Activated CD8-positive, alpha-beta memory T cell treated with anti-CD3 and anti-CD28 coated beads, Interleukin-2, amount 10 ng/mL, durations not matched to agents 7 days and 5 days (primary cell): ENCODE measurements around the gene SMIM8. TPM values are rescaled to one million over a fixed set of nuclear protein-coding genes. Genes with fewer than 3 reads are reported as not detected.

Experiments used
- ATAC-seq: fragments of 150-1000 bp; cut with Tn5 transposase; one replicate; pipeline ENCODE4 v1.10.0; 2021; ENCODE audit warnings: moderate library complexity
- CTCF ChIA-PET: fragments of 350-600 bp; sonication (Branson Sonifier 250); formaldehyde crosslinking; loops from one replicate; lab custom pipeline; 2021; ENCODE audit warnings: antibody characterized with exemption; lab: Charles Lee
- DNase-seq: peaks from one replicate; pipeline ENCODE4 v3.0.0-alpha.2; 2020
- H3K27ac Mint-ChIP-seq: one replicate; pipeline ENCODE4 v1.8.0; 2021; ENCODE audit warnings: mild to moderate bottlenecking, mixed read lengths
- H3K27me3 Mint-ChIP-seq: one replicate; pipeline ENCODE4 v1.8.0; 2021; ENCODE audit warnings: mixed read lengths
- H3K36me3 Mint-ChIP-seq: one replicate; pipeline ENCODE4 v1.8.0; 2021; ENCODE audit warnings: mild to moderate bottlenecking, mixed read lengths
- H3K4me1 Mint-ChIP-seq: one replicate; pipeline ENCODE4 v1.8.0; 2021; ENCODE audit warnings: mixed read lengths
- H3K4me3 Mint-ChIP-seq: one replicate; pipeline ENCODE4 v1.8.0; 2021; ENCODE audit warnings: mild to moderate bottlenecking, moderate library complexity, mixed read lengths
- H3K9me3 Mint-ChIP-seq: one replicate; pipeline ENCODE4 v1.8.0; 2022; ENCODE audit warnings: low read depth, mixed read lengths
- total RNA-seq, 2 experiments: library from RNA; stranded (reverse); gene quantifications; one replicate each; pipeline ENCODE4 v1.2.3, GENCODE V29; 2021

SMIM8 gene
- total RNA-seq, 2 experiments from 2014 or later, result 7.7 to 8.1 TPM

- H3K4me3 Mint-ChIP-seq, result no peak overlapping the region
- no peak overlapping the region for H3K27ac Mint-ChIP-seq
- peaks cover 1% of the 10 kb centered on the region for H3K36me3 Mint-ChIP-seq
- CTCF ChIA-PET, result no interaction called here
- ATAC-seq (no peak), DNase-seq (no peak)
- H3K4me1 Mint-ChIP-seq, result peaks cover 14% of the 10 kb centered on the region
- H3K9me3 Mint-ChIP-seq, result no peaks in the 10 kb centered on the region
- H3K27me3 Mint-ChIP-seq, result no peaks in the 10 kb centered on the region
These were observed 54.3 kb downstream of the SMIM8 start for GRCh38 chr6:87376643-87377042.

- Mint-ChIP-seq H3K9me3 (no peaks in the 10 kb centered on the region), H3K27me3 (no peaks in the 10 kb centered on the region), H3K4me1 (peaks cover 14% of the 10 kb centered on the region), H3K36me3 (peaks cover 1% of the 10 kb centered on the region), H3K27ac (peak overlapping the region; percentile 52), H3K4me3 (no peak overlapping the region)
- CTCF ChIA-PET, result no interaction called here
- DNase-seq (no peak), ATAC-seq (no peak)
These were observed 56.6 kb downstream of the SMIM8 start for GRCh38 chr6:87378947-87379346.

DNA sequence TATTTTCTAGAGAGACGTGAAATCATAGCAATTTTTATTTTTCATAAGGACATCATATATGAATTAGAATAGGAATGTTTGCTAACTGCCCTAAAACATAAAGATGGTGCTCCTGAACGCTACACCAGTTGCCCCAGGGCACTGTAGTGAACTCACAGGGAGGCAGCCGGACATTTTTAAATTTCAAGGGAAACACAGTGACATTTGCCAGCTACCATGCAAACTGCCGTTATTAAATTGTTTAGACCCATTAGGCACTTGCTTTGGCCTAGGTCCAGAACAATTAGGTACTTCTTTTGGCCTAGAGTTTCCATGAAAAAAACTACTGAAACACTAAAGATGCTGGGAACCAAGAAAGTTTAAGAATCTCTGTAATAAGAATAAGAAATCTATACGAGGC is 60.5 kb downstream of the SMIM8 start:
- H3K27me3 Mint-ChIP-seq, result no peaks in the 10 kb centered on the region
- H3K4me1 Mint-ChIP-seq, result peaks cover 6% of the 10 kb centered on the region
- no peak overlapping the region for H3K4me3 Mint-ChIP-seq
- CTCF ChIA-PET, result interaction anchor here (1.4 kb wide), 1 partner anchor 10 kb away, joined by 4 read pairs; no protein-coding TSS in a partner anchor
- H3K27ac Mint-ChIP-seq, result no peak overlapping the region
- ATAC-seq, result no peak
- H3K9me3 Mint-ChIP-seq, result no peaks in the 10 kb centered on the region
- no peak for DNase-seq
- no peaks in the 10 kb centered on the region for H3K36me3 Mint-ChIP-seq

- Mint-ChIP-seq H3K4me1 (peaks cover 2% of the 10 kb centered on the region), H3K36me3 (no peaks in the 10 kb centered on the region)
- CTCF ChIA-PET, result no interaction called here
These were observed 61.6 kb downstream of the SMIM8 start for GRCh38 chr6:87384038-87384437.

DNA sequence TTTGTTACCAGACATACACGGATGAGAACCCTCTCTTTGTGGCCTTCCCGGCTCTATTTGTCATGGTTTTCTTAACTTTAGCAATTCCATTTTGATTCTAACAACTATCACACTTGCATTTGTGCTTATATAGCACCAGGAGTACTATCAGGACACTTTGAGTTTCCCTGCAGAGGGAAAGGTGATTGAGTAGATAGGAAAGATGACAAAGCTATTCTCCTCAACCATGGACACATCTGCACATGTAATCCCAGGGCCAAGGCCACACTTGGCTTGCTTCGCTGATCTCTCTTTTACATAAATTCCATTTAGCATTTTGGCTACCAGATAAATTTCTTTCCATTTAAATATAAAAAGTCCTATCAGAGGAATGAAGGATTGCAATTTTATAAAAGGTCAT is 62.1 kb downstream of the SMIM8 start:
- CTCF ChIA-PET, result no interaction called here
- ATAC-seq (no peak), DNase-seq (no peak)
- Mint-ChIP-seq H3K4me3 (no peak overlapping the region), H3K36me3 (no peaks in the 10 kb centered on the region), H3K27me3 (no peaks in the 10 kb centered on the region), H3K9me3 (no peaks in the 10 kb centered on the region), H3K27ac (no peak overlapping the region), H3K4me1 (no peaks in the 10 kb centered on the region)

More at GRCh38 chr6:87384038-87384437, 61.6 kb downstream of the SMIM8 start:
- Mint-ChIP-seq H3K4me3 (no peak overlapping the region), H3K9me3 (no peaks in the 10 kb centered on the region), H3K27me3 (no peaks in the 10 kb centered on the region), H3K27ac (no peak overlapping the region)
- no peak for DNase-seq
- ATAC-seq, result no peak

- ATAC-seq (no peak), DNase-seq (no peak)
- CTCF ChIA-PET, result no interaction called here
- H3K4me1 Mint-ChIP-seq, result peaks cover 2% of the 10 kb centered on the region
- H3K4me3 Mint-ChIP-seq, result no peak overlapping the region
- no peaks in the 10 kb centered on the region for H3K9me3 Mint-ChIP-seq
- no peaks in the 10 kb centered on the region for H3K36me3 Mint-ChIP-seq
- H3K27me3 Mint-ChIP-seq, result no peaks in the 10 kb centered on the region
- H3K27ac Mint-ChIP-seq, result no peak overlapping the region
These were observed 68.9 kb downstream of the SMIM8 start for GRCh38 chr6:87391334-87391733.

Other genes starting within 250 kb of the SMIM8 start
- gene CGA, start 227.5 kb upstream of the SMIM8 start, total RNA-seq, result not detected
- gene ZNF292, start 167.0 kb upstream of the SMIM8 start, total RNA-seq, result 10 to 100 TPM; 47.9 to 58.5 TPM
- gene GJB7, start 6.7 kb downstream of the SMIM8 start, total RNA-seq, result not detected
- 1 to 10 TPM; 1.7 to 1.8 TPM for gene C6orf163, start 22.2 kb downstream of the SMIM8 start, total RNA-seq
- gene CFAP206, start 85.4 kb downstream of the SMIM8 start, total RNA-seq, result not detected
- gene SLC35A1, start 150.4 kb downstream of the SMIM8 start, total RNA-seq, result 10 to 100 TPM; 12.0 to 12.2 TPM